HEK293 (cell line): ENCODE measurements around the gene ITSN1.

Experiments used
- CTCF ChIA-PET: fragments of 350-600 bp; formaldehyde crosslinking; extraction: SDS; loops from one replicate; lab custom pipeline; 2021; ENCODE audit warnings: antibody characterized with exemption; lab: Yijun Ruan, JAX
- POLR2A ChIA-PET: fragments of 300-600 bp; formaldehyde crosslinking; extraction: SDS; loops from one replicate; lab custom pipeline; 2020; ENCODE audit warnings: antibody characterized with exemption, inconsistent platforms; lab: Yijun Ruan, JAX
- H3K27ac ChIP-seq: fragments of 200-500 bp; sonication (Bioruptor generic); 2 replicates; pipeline ENCODE4 v1.5.1; 2014; ENCODE audit warnings: low read depth, low read length, control low read depth, inconsistent platforms; ENCODE audit errors: extremely low read depth
- H3K36me3 ChIP-seq, 2 experiments: fragments of 200-500 bp in 1 of 2; sonication (Bioruptor generic) in 1 of 2; 1 replicate in 1 of 2; 2 replicates in 1 of 2; pipeline ENCODE4 v1.5.1; 2014 to 2017; ENCODE audit warnings: inconsistent platforms in 2 of 2, low read length in 2 of 2; ENCODE audit not compliant: control insufficient read depth in 2 of 2, insufficient read depth in 1 of 2
- H3K4me1 ChIP-seq: fragments of 200-500 bp; sonication (Bioruptor generic); 2 replicates; pipeline ENCODE4 v1.5.1; 2014; ENCODE audit warnings: mild to moderate bottlenecking, low read length, inconsistent platforms; ENCODE audit not compliant: control insufficient read depth, insufficient read depth
- H3K4me3 ChIP-seq: 2 replicates; pipeline ENCODE4 v1.5.1; 2011; ENCODE audit warnings: low read depth, mild to moderate bottlenecking, control low read depth, low read length, moderate library complexity
- H3K9me3 ChIP-seq: fragments of 200-500 bp; sonication (Bioruptor generic); 2 replicates; pipeline ENCODE4 v1.5.1; 2014; ENCODE audit warnings: low read depth, low read length, inconsistent platforms; ENCODE audit not compliant: control insufficient read depth, insufficient read depth
- KLF1 ChIP-seq: fragments of 450-650 bp; formaldehyde crosslinking; IDR thresholded peaks from 2 replicates; pipeline ENCODE4 v1.5.1; 2016; ENCODE audit warnings: missing biosample characterization, missing genetic modification characterization
- SALL2 ChIP-seq: fragments of 450-650 bp; formaldehyde crosslinking; IDR thresholded peaks from 2 replicates; pipeline ENCODE4 v1.5.0; 2017; ENCODE audit warnings: missing biosample characterization, mild to moderate bottlenecking, missing genetic modification characterization, borderline replicate concordance
- SETDB1 ChIP-seq: IDR thresholded peaks from one replicate; pipeline ENCODE4 v1.6.1; 2017; ENCODE audit warnings: mild to moderate bottlenecking, low read length, moderate library complexity, mixed read lengths; ENCODE audit not compliant: insufficient read length
- SP2 ChIP-seq: fragments of 450-650 bp; formaldehyde crosslinking; IDR thresholded peaks from 2 replicates; pipeline ENCODE4 v1.5.1; 2016; ENCODE audit warnings: missing biosample characterization, missing genetic modification characterization
- ZBTB21 ChIP-seq: fragments of 450-650 bp; formaldehyde crosslinking; IDR thresholded peaks from 2 replicates; pipeline ENCODE4 v1.5.1; 2017; ENCODE audit warnings: missing biosample characterization, missing genetic modification characterization
- ZBTB48 ChIP-seq: fragments of 450-650 bp; formaldehyde crosslinking; IDR thresholded peaks from 2 replicates; pipeline ENCODE4 v1.5.1; 2016; ENCODE audit warnings: missing biosample characterization, missing genetic modification characterization
- ZFP41 ChIP-seq: fragments of 450-650 bp; formaldehyde crosslinking; IDR thresholded peaks from 2 replicates; pipeline ENCODE4 v1.5.1; 2016; ENCODE audit warnings: missing biosample characterization, missing genetic modification characterization, borderline replicate concordance
- ZNF211 ChIP-seq: fragments of 450-650 bp; formaldehyde crosslinking; IDR thresholded peaks from 2 replicates; pipeline ENCODE4 v1.5.1; 2016; ENCODE audit warnings: low read depth, missing biosample characterization, missing genetic modification characterization
- ZNF239 ChIP-seq: fragments of 450-650 bp; formaldehyde crosslinking; IDR thresholded peaks from 2 replicates; pipeline ENCODE4 v1.5.1; 2016; ENCODE audit warnings: missing biosample characterization, missing genetic modification characterization
- ZNF248 ChIP-seq: fragments of 450-650 bp; formaldehyde crosslinking; IDR thresholded peaks from 2 replicates; pipeline ENCODE4 v1.5.1; 2017; ENCODE audit warnings: missing biosample characterization, missing genetic modification characterization
- ZNF324 ChIP-seq: fragments of 450-650 bp; formaldehyde crosslinking; IDR thresholded peaks from 2 replicates; pipeline ENCODE4 v1.5.1; 2016; ENCODE audit warnings: missing biosample characterization, missing genetic modification characterization
- ZNF404 ChIP-seq: fragments of 450-650 bp; formaldehyde crosslinking; IDR thresholded peaks from 2 replicates; pipeline ENCODE4 v1.5.1; 2017; ENCODE audit warnings: missing biosample characterization, missing genetic modification characterization
- ZNF473 ChIP-seq: fragments of 450-650 bp; formaldehyde crosslinking; IDR thresholded peaks from 2 replicates; pipeline ENCODE4 v1.5.1; 2017; ENCODE audit warnings: missing biosample characterization, missing genetic modification characterization
- ZNF510 ChIP-seq: fragments of 450-650 bp; formaldehyde crosslinking; IDR thresholded peaks from 2 replicates; pipeline ENCODE4 v1.5.1; 2018; ENCODE audit warnings: mild to moderate bottlenecking, missing genetic modification characterization, missing biosample characterization; ENCODE audit not compliant: insufficient replicate concordance
- ZNF560 ChIP-seq: fragments of 450-650 bp; formaldehyde crosslinking; IDR thresholded peaks from 2 replicates; pipeline ENCODE4 v1.5.1; 2017; ENCODE audit warnings: missing biosample characterization, missing genetic modification characterization, borderline replicate concordance
- ZNF629 ChIP-seq: fragments of 450-650 bp; formaldehyde crosslinking; IDR thresholded peaks from 2 replicates; pipeline ENCODE4 v1.5.1; 2017; ENCODE audit warnings: missing biosample characterization, missing genetic modification characterization
- ZNF658 ChIP-seq: fragments of 450-650 bp; formaldehyde crosslinking; IDR thresholded peaks from 2 replicates; pipeline ENCODE4; 2016; ENCODE audit warnings: missing biosample characterization, missing genetic modification characterization
- ZNF670 ChIP-seq: fragments of 450-650 bp; formaldehyde crosslinking; IDR thresholded peaks from 2 replicates; pipeline ENCODE4 v1.5.1; 2016; ENCODE audit warnings: missing biosample characterization, missing genetic modification characterization, low read depth
- TF ChIP-seq, protein P1 (sequence below): fragments of 450-650 bp; formaldehyde crosslinking; IDR thresholded peaks from 2 replicates; pipeline ENCODE4 v1.5.1; 2016; ENCODE audit warnings: missing biosample characterization, missing genetic modification characterization
- TF ChIP-seq, protein P2 (sequence below): fragments of 450-650 bp; formaldehyde crosslinking; IDR thresholded peaks from 2 replicates; pipeline ENCODE4; 2016; ENCODE audit warnings: missing biosample characterization, missing genetic modification characterization
- TF ChIP-seq, protein P3 (sequence below): fragments of 450-650 bp; formaldehyde crosslinking; IDR thresholded peaks from 2 replicates; pipeline ENCODE4 v1.5.1; 2017; ENCODE audit warnings: missing biosample characterization, missing genetic modification characterization
- TF ChIP-seq, protein P4 (sequence below): fragments of 450-650 bp; formaldehyde crosslinking; IDR thresholded peaks from 2 replicates; pipeline ENCODE4 v1.5.1; 2016; ENCODE audit warnings: missing biosample characterization, missing genetic modification characterization

ITSN1 gene

DNA sequence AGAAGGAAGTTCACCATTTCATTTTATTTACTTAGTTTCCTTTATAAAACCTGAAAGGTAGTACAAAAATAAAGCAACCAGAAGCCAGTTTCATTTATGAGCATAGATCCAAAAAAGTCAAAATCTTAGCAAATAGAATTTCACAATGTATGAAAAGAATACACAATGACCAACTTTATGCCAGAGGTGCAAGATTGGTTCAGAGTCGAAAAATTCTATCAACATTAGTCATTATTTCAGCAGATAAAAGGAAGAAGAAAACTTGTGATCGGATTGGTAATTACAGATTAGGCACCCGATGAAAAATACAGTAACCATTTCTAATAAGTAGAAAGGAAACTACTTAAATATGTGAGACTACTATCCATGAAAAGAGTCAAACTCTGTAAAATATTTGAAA is 89.1 kb downstream of the ITSN1 start:
- POLR2A ChIA-PET: no interaction called here
- TF ChIP-seq ZNF248 (tag by site-specific recombination): no peak
- no peak for TF ChIP-seq ZBTB48
- no peaks in the 10 kb centered on the region for H3K4me1 ChIP-seq
- CTCF ChIA-PET: no interaction called here
- no peak overlapping the region for H3K27ac ChIP-seq
- H3K36me3 ChIP-seq: no peaks in the 10 kb centered on the region
- no peaks in the 10 kb centered on the region for H3K9me3 ChIP-seq
- no peak overlapping the region for H3K4me3 ChIP-seq

DNA sequence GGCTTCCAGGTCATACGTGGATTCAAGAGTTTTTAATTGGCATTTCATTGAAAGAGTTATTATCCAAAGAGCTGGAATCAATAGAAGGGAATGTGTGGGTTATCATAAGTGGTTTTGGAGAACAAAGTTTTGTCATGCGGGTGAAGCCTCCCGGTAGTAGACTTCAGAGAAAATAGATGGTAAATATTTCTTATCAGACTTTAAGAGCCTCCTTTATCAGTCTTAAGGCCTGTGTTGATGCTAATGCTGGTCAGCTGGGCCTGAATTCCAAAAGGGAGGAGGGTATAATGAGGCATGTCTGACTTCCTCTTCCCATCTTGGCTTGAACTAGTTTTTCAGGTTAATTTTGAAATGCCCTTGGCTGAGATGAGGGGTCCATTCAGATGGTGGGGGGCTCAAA is 89.7 kb downstream of the ITSN1 start:
- Histone ChIP-seq H3K4me3 (no peak overlapping the region), H3K27ac (no peak overlapping the region), H3K4me1 (no peaks in the 10 kb centered on the region), H3K9me3 (no peaks in the 10 kb centered on the region), H3K36me3 (no peaks in the 10 kb centered on the region)
- CTCF ChIA-PET: interaction anchor here (0.7 kb wide), 1 partner anchor 132 kb away, joined by 5 read pairs; no protein-coding TSS in a partner anchor
- TF ChIP-seq ZBTB21 (tag by site-specific recombination) (no peak), ZNF404 (tag by site-specific recombination) (no peak), ZNF211 (tag by site-specific recombination) (no peak), SALL2 (tag by site-specific recombination) (no peak), ZNF670 (no peak), ZNF473 (no peak)
- TF ChIP-seq, protein P1, sequence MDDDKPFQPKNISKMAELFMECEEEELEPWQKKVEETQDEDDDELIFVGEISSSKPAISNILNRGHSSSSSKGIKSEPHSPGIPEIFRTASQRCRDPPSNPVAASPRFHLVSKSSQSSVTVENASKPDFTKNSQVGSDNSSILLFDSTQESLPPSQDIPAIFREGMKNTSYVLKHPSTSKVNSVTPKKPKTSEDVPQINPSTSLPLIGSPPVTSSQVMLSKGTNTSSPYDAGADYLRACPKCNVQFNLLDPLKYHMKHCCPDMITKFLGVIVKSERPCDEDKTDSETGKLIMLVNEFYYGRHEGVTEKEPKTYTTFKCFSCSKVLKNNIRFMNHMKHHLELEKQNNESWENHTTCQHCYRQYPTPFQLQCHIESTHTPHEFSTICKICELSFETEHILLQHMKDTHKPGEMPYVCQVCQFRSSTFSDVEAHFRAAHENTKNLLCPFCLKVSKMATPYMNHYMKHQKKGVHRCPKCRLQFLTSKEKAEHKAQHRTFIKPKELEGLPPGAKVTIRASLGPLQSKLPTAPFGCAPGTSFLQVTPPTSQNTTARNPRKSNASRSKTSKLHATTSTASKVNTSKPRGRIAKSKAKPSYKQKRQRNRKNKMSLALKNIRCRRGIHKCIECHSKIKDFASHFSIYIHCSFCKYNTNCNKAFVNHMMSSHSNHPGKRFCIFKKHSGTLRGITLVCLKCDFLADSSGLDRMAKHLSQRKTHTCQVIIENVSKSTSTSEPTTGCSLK (tag by site-specific recombination): no peak
- POLR2A ChIA-PET: no interaction called here

DNA sequence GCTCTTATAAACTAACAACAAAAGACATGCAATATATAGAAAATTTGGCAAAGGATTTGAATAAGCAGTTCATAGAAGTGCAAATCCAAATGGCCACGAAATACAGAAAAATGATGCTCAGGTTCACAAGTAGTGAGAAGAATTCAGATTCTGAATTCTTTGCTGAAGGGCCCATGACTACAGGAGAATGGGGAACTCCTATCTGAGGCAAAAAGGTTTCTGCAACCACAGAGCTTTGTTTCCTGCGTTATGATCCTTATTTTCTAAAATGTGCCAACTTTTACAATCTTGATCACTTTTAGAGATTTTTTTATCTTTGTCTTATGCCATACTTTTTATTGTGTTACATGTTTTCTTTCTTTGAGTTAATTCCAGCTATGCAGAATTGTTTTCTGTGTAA is 91.3 kb downstream of the ITSN1 start:
- H3K27ac ChIP-seq: no peak overlapping the region
- H3K36me3 ChIP-seq: no peaks in the 10 kb centered on the region; a peak in 1 of 3 replicates
- CTCF ChIA-PET: interaction anchor here (0.5 to 1.1 kb wide), 5 partner anchors 9 to 128 kb away, joined by 3 to 5 read pairs (median 4); no protein-coding TSS in a partner anchor
- POLR2A ChIA-PET: no interaction called here
- H3K4me3 ChIP-seq: no peak overlapping the region
- no peaks in the 10 kb centered on the region for H3K9me3 ChIP-seq
- no peaks in the 10 kb centered on the region for H3K4me1 ChIP-seq
- TF ChIP-seq, protein P2, sequence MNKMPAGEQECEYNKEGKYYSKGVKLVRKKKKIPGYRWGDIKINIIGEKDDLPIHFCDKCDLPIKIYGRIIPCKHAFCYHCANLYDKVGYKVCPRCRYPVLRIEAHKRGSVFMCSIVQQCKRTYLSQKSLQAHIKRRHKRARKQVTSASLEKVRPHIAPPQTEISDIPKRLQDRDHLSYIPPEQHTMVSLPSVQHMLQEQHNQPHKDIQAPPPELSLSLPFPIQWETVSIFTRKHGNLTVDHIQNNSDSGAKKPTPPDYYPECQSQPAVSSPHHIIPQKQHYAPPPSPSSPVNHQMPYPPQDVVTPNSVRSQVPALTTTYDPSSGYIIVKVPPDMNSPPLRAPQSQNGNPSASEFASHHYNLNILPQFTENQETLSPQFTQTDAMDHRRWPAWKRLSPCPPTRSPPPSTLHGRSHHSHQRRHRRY: no peak
- TF ChIP-seq ZNF560 (tag by site-specific recombination) (no peak), ZNF324 (tag by site-specific recombination) (no peak), SP2 (tag by site-specific recombination) (no peak), ZNF510 (no peak), ZNF248 (tag by site-specific recombination) (no peak), KLF1 (tag by site-specific recombination) (no peak), ZFP41 (no peak), ZNF629 (tag by site-specific recombination) (no peak), SETDB1 (no peak), ZNF658 (tag by site-specific recombination) (no peak), ZNF239 (no peak)
- TF ChIP-seq, protein P3, sequence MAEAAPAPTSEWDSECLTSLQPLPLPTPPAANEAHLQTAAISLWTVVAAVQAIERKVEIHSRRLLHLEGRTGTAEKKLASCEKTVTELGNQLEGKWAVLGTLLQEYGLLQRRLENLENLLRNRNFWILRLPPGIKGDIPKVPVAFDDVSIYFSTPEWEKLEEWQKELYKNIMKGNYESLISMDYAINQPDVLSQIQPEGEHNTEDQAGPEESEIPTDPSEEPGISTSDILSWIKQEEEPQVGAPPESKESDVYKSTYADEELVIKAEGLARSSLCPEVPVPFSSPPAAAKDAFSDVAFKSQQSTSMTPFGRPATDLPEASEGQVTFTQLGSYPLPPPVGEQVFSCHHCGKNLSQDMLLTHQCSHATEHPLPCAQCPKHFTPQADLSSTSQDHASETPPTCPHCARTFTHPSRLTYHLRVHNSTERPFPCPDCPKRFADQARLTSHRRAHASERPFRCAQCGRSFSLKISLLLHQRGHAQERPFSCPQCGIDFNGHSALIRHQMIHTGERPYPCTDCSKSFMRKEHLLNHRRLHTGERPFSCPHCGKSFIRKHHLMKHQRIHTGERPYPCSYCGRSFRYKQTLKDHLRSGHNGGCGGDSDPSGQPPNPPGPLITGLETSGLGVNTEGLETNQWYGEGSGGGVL (tag by site-specific recombination): no peak
- TF ChIP-seq, protein P1 (tag by site-specific recombination): no peak
- TF ChIP-seq, protein P4, sequence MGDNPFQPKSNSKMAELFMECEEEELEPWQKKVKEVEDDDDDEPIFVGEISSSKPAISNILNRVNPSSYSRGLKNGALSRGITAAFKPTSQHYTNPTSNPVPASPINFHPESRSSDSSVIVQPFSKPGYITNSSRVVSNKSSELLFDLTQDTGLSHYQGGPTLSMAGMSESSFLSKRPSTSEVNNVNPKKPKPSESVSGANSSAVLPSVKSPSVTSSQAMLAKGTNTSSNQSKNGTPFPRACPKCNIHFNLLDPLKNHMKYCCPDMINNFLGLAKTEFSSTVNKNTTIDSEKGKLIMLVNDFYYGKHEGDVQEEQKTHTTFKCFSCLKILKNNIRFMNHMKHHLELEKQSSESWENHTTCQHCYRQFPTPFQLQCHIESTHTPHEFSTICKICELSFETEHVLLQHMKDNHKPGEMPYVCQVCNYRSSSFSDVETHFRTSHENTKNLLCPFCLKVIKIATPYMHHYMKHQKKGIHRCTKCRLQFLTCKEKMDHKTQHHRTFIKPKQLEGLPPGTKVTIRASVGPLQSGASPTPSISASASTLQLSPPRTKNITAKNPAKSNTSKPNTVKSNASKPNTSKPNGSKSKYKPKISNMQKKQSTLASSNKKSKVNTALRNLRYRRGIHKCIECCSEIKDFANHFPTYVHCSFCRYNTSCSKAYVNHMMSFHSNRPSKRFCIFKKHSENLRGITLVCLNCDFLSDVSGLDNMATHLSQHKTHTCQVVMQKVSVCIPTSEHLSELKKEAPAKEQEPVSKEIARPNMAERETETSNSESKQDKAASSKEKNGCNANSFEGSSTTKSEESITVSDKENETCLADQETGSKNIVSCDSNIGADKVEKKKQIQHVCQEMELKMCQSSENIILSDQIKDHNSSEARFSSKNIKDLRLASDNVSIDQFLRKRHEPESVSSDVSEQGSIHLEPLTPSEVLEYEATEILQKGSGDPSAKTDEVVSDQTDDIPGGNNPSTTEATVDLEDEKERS (tag by site-specific recombination): no peak
